Right hindlimb (tissue), 1 donor: ENCODE results near the gene EIF4E1B.

Source experiments
- DNase-seq: peaks from one replicate; pipeline ENCODE4 v3.0.0-alpha.2; 2018

EIF4E1B gene

DNA sequence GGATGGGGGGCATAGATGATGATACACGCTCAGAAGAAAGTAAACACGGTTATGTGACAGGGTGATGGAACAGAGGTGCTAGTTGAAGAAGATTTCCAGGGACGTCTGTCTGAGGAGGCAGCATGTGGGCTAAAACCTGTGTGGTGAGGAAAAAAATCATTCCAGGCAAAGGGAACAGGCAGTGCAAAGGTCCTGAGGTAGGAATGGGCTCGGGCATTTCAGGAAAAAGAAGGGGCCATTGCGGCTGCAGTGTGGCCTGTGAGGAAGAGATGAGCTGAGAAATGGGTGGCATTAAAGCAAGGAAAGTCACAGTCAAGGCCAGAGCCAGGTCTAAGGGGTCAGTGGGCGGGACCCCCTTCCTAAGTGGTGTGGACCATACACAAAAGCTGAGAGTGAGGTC lies 35.0 kb downstream of the EIF4E1B start:
- DNase-seq, result no peak

- DNase-seq, result no peak
Observed at GRCh38 chr5:176667637-176668036, 37.2 kb downstream of the EIF4E1B start.

DNA sequence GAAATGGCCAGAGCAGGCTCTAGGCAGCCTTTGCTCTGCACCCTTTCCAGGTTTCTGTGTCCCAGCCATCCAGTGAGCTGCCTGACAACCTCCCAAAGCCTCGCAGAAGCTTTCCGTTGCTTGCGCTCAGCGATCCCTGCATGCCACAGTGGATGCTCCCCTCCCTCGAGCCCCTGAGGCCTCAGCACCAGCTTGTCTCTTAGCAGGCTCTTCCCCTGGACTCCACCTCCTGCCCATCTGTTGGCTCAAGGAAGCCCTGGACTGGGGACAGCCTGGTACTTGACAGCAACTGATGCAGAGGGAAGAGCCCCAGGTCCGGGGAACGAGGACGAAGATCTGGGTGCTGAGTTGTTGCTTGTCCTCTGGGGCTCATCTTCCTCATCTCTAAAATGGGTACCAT lies 40.0 kb downstream of the EIF4E1B start:
- DNase-seq, result no peak

DNA sequence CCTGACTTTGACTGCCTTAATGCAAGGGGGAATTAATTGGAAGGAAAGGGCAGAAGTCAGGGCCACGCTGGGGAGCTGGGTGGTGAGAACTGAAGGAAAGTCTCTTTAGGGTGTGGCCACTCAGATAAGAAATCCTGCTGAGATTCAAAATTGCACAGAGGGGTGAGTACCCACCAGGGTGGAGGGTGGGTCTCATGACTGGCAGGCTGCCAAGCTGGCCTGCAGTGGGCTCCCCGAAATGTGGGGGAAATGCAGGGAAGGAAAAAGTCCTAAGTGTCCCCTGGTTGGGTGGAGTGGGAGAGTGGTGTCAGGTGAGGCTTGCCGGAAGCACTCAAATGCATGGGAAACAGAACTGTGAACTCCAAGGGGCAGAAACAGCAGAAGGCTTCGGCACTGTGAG lies 40.9 kb downstream of the EIF4E1B start:
- no peak for DNase-seq

DNA sequence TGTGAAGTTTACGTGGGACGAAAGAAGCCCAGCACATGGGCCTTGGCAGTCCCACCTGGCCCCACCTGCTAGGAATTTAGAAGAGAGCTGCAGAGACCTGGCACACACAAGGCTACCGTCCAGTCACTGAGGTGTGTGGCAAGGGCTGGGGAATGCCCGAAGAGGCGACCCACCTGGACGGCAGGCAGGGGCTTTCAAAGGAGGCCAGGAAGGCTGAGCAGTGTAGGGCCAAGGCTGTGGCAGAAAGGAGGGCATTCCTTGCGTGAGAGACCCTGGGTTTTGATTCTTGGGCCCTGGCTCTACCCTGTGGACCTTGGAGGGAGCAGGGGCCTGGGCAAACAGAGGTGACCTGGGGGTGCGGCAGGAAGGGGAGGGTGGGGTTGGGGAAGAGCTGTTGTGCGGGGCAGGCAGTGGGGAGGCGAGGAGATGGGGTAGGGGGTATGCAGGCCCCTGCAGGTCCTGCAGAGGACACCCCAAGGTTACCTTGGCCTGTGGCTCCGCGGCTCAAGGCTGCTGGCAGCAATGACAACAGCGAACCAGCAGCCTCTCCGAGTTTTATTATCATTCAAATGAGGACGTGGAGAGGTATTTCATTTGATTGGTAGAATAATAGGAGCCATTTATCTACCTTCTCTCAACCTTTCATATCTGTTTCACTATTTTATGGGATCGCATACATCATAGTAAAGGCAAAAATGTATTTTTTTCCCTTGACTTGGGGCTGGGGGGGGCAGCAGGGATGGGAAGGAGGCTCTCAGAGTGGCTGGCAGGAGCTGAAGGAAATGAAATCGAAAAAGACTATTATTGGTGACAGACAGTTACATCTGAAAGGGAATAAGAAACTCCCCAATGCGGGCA lies 41.6 kb downstream of the EIF4E1B start:
- no peak for DNase-seq

DNA sequence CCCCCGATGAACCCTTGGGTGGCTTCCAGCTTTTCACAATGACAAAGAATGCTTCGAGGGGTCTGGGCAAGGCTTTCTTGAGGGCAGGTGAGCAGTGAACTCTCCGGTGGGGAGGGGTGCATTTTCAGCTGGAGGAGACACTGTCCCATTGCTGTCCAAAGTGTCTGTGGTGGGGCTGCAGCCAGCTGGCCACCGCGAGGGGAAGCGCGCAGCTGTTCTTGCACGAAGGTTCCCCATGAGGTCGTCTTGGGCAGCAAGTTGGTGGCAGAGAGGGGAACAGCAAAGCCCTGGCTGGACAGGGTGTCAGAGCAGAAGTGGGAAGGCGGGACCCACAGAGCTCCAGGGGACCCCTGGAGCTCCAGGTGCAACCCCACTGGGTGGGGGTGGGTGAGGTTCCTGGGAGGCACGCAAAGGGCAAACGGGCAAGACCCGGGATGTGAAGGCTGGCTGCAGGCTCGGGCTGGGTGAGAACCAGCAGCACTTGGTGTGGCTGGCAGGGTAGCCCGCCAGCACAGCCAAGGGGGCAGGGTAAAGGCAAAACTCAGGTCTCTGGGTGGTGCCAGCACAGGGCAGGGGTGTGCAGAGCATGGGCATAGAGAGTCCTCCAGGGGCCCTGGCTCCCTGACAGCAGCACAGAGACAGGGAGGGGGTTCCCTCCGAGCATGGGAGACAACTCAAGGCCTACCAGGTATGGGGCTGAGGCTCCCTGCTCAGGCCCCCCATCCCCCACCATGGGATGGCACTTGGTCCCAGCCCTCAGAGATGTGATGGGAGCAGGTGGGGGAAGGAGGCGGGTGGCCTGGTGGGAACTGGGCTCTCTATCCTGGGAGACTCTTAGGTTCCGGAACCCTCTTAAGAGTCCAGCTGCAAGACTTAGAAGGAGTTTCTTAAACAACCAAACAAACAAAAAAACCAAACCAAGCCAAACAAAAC lies 43.4 kb downstream of the EIF4E1B start:
- DNase-seq, result no peak

GRCh38 chr5:176674799-176675198 lies 44.3 kb downstream of the EIF4E1B start:
- no peak for DNase-seq

DNA sequence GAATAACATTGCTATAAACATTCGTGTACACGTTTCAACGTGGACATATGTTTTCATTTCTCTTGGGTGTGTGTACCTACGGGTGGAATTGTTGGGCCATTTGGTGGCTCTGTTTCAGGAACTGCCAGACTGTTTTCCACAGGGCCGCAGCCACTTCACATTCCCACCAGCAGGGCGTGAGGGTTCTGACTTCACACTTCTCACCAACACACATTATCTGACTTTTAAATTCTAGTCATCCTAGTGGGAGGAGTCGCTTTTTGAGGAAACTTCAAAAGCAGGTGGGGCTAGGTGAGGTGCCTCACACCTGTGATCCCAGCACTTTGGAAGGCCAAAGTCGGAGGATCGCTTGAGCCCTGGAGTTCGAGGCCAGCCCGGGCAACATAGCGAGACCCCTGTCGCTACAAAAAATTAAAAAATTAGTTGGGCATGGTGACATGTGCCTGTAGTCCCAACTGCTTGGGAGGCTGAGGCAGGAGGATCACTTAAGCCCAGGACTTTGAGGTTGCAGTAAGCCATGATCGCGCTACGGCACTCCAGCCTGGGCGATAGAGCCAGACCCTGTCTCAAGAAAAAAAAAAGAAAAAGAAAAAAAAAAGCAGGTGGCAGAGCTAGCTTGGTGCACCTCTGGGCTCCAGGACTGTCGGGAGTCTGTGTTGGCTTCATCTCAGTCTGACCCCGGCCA lies 45.3 kb downstream of the EIF4E1B start:
- no peak for DNase-seq

- DNase-seq, result no peak
Observed at GRCh38 chr5:176676361-176676824, 45.9 kb downstream of the EIF4E1B start.

GRCh38 chr5:176677209-176677939 lies 46.9 kb downstream of the EIF4E1B start:
- DNase-seq, result no peak

- DNase-seq, result no peak
Observed at GRCh38 chr5:176678584-176678983, 48.1 kb downstream of the EIF4E1B start.

DNA sequence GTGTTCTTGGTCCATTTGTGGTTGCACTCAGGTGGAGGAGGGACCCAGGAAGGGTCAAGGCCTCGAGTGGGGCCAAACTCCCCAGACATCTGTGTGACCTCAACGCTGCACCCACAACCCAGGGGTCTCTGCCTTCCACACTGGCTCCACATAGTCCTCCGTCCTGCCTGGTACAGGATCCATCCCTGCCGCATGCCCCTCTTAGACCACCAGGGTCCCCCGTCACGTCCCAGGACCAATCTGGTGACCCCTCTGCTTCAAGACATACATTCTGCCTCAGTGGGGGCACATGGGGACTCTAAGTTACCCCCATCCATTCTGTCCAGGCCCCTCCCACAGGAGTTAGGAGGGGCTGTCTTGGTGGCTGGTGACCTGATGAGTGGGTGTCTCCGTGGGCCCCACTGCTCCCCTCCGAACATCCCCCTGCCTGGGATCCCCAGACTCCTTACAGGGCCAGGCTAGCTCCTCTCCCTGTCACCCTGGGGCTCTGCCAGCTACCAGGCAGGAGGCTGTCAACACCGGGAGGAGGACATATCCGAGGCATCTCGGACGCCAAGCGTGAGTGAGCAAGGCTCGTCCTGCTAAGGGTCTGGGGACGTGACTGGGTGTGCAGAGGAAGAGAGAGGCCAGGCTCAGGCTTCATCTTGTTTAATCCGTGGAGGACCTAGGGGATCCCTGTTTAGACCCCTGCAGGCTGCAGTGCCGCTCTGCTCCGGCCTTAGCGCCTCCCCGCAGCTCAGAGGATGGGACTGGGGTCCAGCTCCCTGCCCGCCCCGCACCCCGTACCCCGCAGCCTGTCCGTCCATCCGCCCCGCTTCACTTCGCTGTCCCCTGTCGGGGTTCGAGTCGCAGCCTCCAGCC lies 49.1 kb downstream of the EIF4E1B start:
- DNase-seq, result no peak

GRCh38 chr5:176680226-176680563 lies 49.7 kb downstream of the EIF4E1B start:
- DNase-seq, result no peak

DNA sequence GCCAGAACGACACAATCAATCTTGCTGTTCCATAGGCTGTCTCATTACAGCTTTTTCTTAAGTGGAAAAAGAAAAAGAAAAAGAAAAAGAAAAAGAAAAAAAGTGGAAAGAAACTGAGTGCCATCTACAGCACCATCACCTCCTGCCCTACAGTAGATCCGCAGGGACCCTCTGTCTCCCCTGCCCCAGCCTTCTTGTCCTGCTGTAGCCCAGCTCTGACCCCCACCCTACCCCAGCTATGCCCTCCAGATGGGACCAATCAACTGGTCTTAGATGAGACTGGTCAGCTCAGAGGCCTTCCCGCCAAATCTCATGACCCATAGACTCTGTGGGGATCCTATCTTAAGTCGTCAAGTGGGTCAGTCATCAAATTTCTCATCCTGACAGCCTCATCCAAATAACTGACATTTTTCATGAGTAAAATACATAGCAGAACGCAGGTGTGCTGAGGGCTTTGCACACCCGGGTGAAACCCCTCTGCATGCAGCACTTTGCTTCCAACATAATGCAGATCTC lies 51.6 kb downstream of the EIF4E1B start:
- DNase-seq, result no peak

GRCh38 chr5:176685010-176685409 lies 54.5 kb downstream of the EIF4E1B start:
- DNase-seq, result no peak

GRCh38 chr5:176687247-176687646 lies 56.8 kb downstream of the EIF4E1B start:
- no peak for DNase-seq

- DNase-seq, result no peak
Observed at GRCh38 chr5:176687881-176688280, 57.4 kb downstream of the EIF4E1B start.

GRCh38 chr5:176690911-176691310 lies 60.4 kb downstream of the EIF4E1B start:
- no peak for DNase-seq

DNA sequence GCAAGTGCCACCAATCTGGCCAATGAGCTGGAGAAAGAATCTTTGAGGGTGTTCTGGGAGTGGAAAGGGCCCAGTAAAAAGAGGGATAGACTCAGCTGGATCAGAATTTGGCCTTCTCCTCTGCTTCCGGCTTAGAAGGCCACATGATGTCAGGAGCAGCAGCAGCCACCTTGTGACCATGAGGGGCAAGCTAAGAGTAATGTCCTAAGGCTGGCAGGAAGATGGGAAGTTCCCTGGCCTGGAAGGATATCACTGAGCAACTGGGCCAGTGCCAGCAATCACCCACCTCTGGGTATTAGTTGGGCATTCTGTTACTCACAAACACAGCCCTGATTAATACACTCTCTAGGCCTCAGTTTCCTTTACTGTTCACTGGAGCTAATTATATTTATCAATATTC lies 61.0 kb downstream of the EIF4E1B start:
- DNase-seq, result no peak

DNA sequence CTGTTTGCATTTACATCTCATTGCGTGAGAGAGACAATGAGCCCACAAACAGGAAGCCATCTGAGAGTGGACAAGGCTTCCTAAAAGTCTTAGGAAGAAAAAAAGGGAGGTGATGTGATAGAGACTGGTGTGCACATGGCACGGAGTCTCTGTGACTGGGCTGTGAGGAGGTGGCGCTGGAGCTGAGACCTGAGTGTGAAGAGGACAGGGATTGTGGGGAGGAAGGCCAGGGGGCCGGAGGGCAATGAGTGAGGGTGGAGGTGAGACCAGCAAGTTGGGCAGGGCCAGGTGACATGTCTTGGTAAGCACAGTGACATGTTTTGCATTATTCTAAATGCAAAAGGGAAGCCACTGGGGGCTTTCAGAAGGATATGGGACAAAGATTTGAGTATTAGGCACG lies 61.9 kb downstream of the EIF4E1B start:
- no peak for DNase-seq

GRCh38 chr5:176692839-176693476 lies 62.5 kb downstream of the EIF4E1B start:
- DNase-seq, result no peak
